Naive thymus-derived CD4-positive, alpha-beta T cell (primary cell): ENCODE data around the gene SHC3. TPM values are rescaled to one million over a fixed set of nuclear protein-coding genes. Genes with fewer than 3 reads are reported as not detected.

Source experiments
- ATAC-seq: fragments of 150-1000 bp; cut with Tn5 transposase; 2 replicates; pipeline ENCODE4 v1.10.0; 2021; ENCODE audit warnings: mild to moderate bottlenecking, moderate library complexity
- CTCF ChIA-PET: fragments of 350-600 bp; sonication (Branson Sonifier 250); formaldehyde crosslinking; loops from one replicate; lab custom pipeline; 2021; ENCODE audit warnings: antibody characterized with exemption; lab: Charles Lee
- POLR2A ChIA-PET: fragments of 350-600 bp; sonication (Branson Sonifier 250); formaldehyde crosslinking; loops from one replicate; lab custom pipeline; 2021; ENCODE audit warnings: antibody characterized with exemption, inconsistent platforms; lab: Charles Lee
- DNase-seq, 9 donors: peaks; one replicate each; pipeline versions ENCODE4 v3.0.0 to v3.0.0-alpha.2; 2020 to 2022; ENCODE audit warnings: mixed read lengths in 1 of 9
- H3K27ac ChIP-seq: one replicate; pipeline ENCODE4 v1.7.0; 2013; ENCODE audit warnings: mild to moderate bottlenecking, low read depth, low read length, moderate library complexity
- H3K27me3 ChIP-seq, 2 donors: one replicate each; pipeline ENCODE4 v1.7.0; 2013; ENCODE audit warnings: low read length in 2 of 2, mild to moderate bottlenecking in 2 of 2, moderate library complexity in 2 of 2; ENCODE audit not compliant: control insufficient read depth in 2 of 2, insufficient read depth in 2 of 2
- H3K36me3 ChIP-seq, 3 experiments: 1 replicate in 2 of 3; 2 replicates in 1 of 3; pipeline ENCODE4 v1.7.0; 2013; ENCODE audit warnings: low read length in 3 of 3, mild to moderate bottlenecking in 3 of 3, moderate library complexity in 1 of 3; ENCODE audit not compliant: insufficient read depth in 3 of 3, control insufficient read depth in 2 of 3
- H3K4me1 ChIP-seq, 2 donors: one replicate each; pipeline ENCODE4 v1.7.0; 2013; ENCODE audit warnings: low read length in 2 of 2, mild to moderate bottlenecking in 2 of 2, moderate library complexity in 1 of 2; ENCODE audit not compliant: control insufficient read depth in 2 of 2, insufficient read depth in 2 of 2
- H3K4me3 ChIP-seq: 2 replicates; pipeline ENCODE4 v1.7.0; 2013; ENCODE audit warnings: mild to moderate bottlenecking, low read length
- H3K9me3 ChIP-seq, 3 experiments: 1 replicate in 2 of 3; 2 replicates in 1 of 3; pipeline ENCODE4 v1.7.0; 2013; ENCODE audit warnings: low read length in 3 of 3; ENCODE audit not compliant: control insufficient read depth in 2 of 3
- H3K27ac Mint-ChIP-seq, 9 donors: one replicate each; pipeline ENCODE4 v1.8.0; 2020 to 2022; ENCODE audit warnings: mixed read lengths in 9 of 9, mild to moderate bottlenecking in 8 of 9, moderate library complexity in 5 of 9, inconsistent platforms in 2 of 9
- H3K27me3 Mint-ChIP-seq, 5 donors: one replicate each; pipeline ENCODE4 v1.8.0; 2021 to 2022; ENCODE audit warnings: mixed read lengths in 5 of 5, mild to moderate bottlenecking in 1 of 5
- H3K36me3 Mint-ChIP-seq, 5 donors: one replicate each; pipeline ENCODE4 v1.8.0; 2020 to 2022; ENCODE audit warnings: mixed read lengths in 5 of 5, mild to moderate bottlenecking in 3 of 5, inconsistent platforms in 1 of 5
- H3K4me1 Mint-ChIP-seq, 7 donors: one replicate each; pipeline ENCODE4 v1.8.0; 2020 to 2022; ENCODE audit warnings: mixed read lengths in 7 of 7, mild to moderate bottlenecking in 3 of 7, inconsistent platforms in 1 of 7
- H3K4me3 Mint-ChIP-seq, 10 donors: one replicate each; pipeline ENCODE4 v1.8.0; 2020 to 2022; ENCODE audit warnings: mild to moderate bottlenecking in 10 of 10, mixed read lengths in 10 of 10, moderate library complexity in 6 of 10, inconsistent platforms in 2 of 10
- H3K9me3 Mint-ChIP-seq, 11 donors: one replicate each; pipeline ENCODE4 v1.8.0; 2020 to 2022; ENCODE audit warnings: mixed read lengths in 11 of 11, mild to moderate bottlenecking in 4 of 11, inconsistent platforms in 1 of 11, moderate library complexity in 1 of 11
- intact Hi-C, 2 donors: fragments of 100-400 bp; cut with micrococcal nuclease; formaldehyde crosslinking; loops; one replicate each; pipeline ENCODE4 v1.15.1; 2023
- polyA plus RNA-seq, 2 donors: library from polyadenylated mRNA; unstranded; fragments of 300-500 nt; fragmentation: Illumina TruSeq; gene quantifications; one replicate each; pipeline ENCODE4 v1.2.3, GENCODE V29; 2021
- total RNA-seq, 6 experiments: library from RNA in 5 of 6; stranded (reverse) in 5 of 6; gene quantifications; 1 replicate in 5 of 6; 2 replicates in 1 of 6; pipeline ENCODE4 v1.2.3 and lab custom pipeline; 2021 to 2026

SHC3 gene
- total and polyA plus RNA-seq, 7 experiments from 2014 or later: 0.02 to 0.11 (median 0.07) TPM; not detected in 3

- Histone ChIP-seq H3K4me1 (no peaks in the 10 kb centered on the region), H3K36me3 (no peaks in the 10 kb centered on the region), H3K4me3 (no peak overlapping the region), H3K27ac (no peak overlapping the region), H3K9me3 (no peaks in the 10 kb centered on the region), H3K27me3 (no peaks in the 10 kb centered on the region)
- Mint-ChIP-seq H3K4me3 (no peak overlapping the region), H3K9me3 (peaks cover 0 to under 1% (median 0%) of the 10 kb centered on the region in 11 donors), H3K27me3 (peaks cover 11 to 23% (median 20%) of the 10 kb centered on the region in 5 donors), H3K27ac (no peak overlapping the region), H3K4me1 (no peaks in the 10 kb centered on the region), H3K36me3 (no peaks in the 10 kb centered on the region)
- intact Hi-C loops: no loop called here
- DNase-seq: no peak
- CTCF ChIA-PET: no interaction called here
- ATAC-seq: no peak
- POLR2A ChIA-PET: no interaction called here
Measured at GRCh38 chr9:89039664-89040063, 139.0 kb downstream of the SHC3 start.

DNA sequence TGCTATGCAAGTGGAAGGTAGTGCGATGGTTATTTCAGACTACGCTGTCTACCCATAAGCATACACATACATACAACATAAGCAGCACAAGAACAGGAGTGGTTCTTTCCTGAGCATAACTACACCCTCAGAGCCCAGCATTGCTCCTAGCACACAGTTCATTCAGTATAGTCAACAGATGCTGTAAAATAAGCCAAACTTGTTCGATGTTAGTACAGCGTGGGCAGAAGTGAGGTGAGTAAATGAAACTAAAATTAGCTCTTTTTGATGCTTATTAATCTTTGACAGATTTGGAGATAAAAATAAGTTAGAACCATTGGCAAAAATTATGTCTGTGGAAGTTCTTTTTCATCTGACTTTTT, 139.5 kb downstream of the SHC3 start:
- CTCF ChIA-PET: no interaction called here
- no peaks in the 10 kb centered on the region for H3K27me3 ChIP-seq
- peaks cover 13 to 27% (median 24%) of the 10 kb centered on the region in 5 donors for H3K27me3 Mint-ChIP-seq
- no peak overlapping the region for H3K4me3 ChIP-seq
- no peaks in the 10 kb centered on the region for H3K4me1 Mint-ChIP-seq
- H3K27ac ChIP-seq: no peak overlapping the region
- H3K36me3 ChIP-seq: no peaks in the 10 kb centered on the region
- no peaks in the 10 kb centered on the region for H3K36me3 Mint-ChIP-seq
- no peaks in the 10 kb centered on the region for H3K9me3 Mint-ChIP-seq
- POLR2A ChIA-PET: no interaction called here
- intact Hi-C loops: no loop called here
- ATAC-seq: no peak
- H3K9me3 ChIP-seq: no peaks in the 10 kb centered on the region
- no peaks in the 10 kb centered on the region for H3K4me1 ChIP-seq
- H3K4me3 Mint-ChIP-seq: no peak overlapping the region
- DNase-seq: no peak
- H3K27ac Mint-ChIP-seq: no peak overlapping the region

DNA sequence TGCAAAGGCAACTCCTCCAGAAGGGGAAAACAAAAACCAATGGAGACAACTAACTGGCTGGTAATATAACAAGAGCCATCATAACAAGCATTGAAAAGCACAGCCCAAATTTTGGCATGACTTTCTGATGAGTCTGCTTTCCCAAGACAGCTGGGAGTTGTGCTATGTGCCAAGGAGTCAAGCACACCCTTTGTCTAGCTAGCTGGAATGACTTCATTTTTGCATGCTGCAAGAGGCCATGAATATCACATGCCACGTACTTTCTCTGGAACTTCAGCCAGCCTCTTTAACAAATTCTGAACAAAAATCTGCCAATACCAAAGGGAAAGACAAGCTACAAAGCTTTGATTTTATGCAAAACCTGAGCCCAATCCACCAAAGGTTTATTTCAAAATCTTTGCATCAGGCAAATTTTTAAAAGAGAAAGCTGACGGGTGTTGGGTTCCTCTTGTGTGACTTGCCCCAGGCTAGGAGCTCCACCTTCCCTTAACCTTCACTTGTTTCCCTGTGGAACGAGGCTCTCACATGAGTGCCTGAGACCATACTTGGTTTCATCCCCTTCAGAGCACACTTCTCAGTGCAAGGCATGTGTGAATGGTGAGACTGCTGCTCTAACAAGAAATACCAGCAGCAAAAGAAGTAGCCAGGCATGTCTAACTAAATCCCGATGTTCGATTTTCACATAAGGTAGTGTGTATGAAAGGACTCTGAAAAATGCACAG, 140.1 kb downstream of the SHC3 start:
- no peak overlapping the region for H3K4me3 ChIP-seq
- no peaks in the 10 kb centered on the region for H3K4me1 ChIP-seq
- ATAC-seq: no peak
- Mint-ChIP-seq H3K36me3 (no peaks in the 10 kb centered on the region), H3K9me3 (no peaks in the 10 kb centered on the region), H3K4me1 (no peaks in the 10 kb centered on the region), H3K27me3 (peaks cover 13 to 31% (median 29%) of the 10 kb centered on the region in 5 donors), H3K27ac (no peak overlapping the region), H3K4me3 (no peak overlapping the region)
- DNase-seq: no peak
- no peaks in the 10 kb centered on the region for H3K9me3 ChIP-seq
- H3K27me3 ChIP-seq: no peaks in the 10 kb centered on the region
- H3K27ac ChIP-seq: no peak overlapping the region
- POLR2A ChIA-PET: no interaction called here
- CTCF ChIA-PET: no interaction called here
- intact Hi-C loops: no loop called here
- H3K36me3 ChIP-seq: no peaks in the 10 kb centered on the region

DNA sequence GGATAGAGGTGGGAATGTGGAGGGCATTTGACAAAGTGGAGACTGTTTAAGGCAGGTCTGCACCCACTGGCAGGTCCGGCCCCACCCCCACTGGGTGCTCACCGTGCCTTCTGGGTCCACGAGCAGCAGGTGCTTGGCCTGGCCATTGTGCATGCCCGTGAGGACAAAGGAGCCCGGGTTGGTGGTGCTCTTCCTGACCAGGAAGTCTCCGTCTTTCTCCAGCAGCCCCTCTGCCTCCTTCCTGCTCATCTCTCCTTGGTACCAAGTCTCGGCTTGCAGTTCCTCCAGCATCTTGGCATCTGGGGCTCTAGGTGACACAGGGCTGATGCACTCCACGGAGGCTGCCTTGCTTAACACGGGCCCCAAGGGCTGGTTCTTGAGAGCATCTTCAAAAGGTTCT, 140.7 kb downstream of the SHC3 start:
- Mint-ChIP-seq H3K4me1 (no peaks in the 10 kb centered on the region), H3K27me3 (peaks cover 13 to 34% (median 32%) of the 10 kb centered on the region in 5 donors), H3K4me3 (no peak overlapping the region)

GRCh38 chr9:89037346-89037745, 141.3 kb downstream of the SHC3 start:
- Histone ChIP-seq H3K9me3 (no peaks in the 10 kb centered on the region), H3K4me1 (no peaks in the 10 kb centered on the region), H3K27me3 (peaks cover 0 to 3% of the 10 kb centered on the region in 2 donors), H3K36me3 (no peaks in the 10 kb centered on the region), H3K27ac (no peak overlapping the region), H3K4me3 (no peak overlapping the region)
- Mint-ChIP-seq H3K27ac (no peak overlapping the region), H3K4me3 (no peak overlapping the region), H3K27me3 (peaks cover 13 to 37% (median 34%) of the 10 kb centered on the region in 5 donors), H3K36me3 (no peaks in the 10 kb centered on the region), H3K9me3 (peaks cover 0 to 2% (median 0%) of the 10 kb centered on the region in 11 donors), H3K4me1 (no peaks in the 10 kb centered on the region)
- DNase-seq: no peak
- CTCF ChIA-PET: no interaction called here
- POLR2A ChIA-PET: interaction anchor here (0.6 kb wide), 1 partner anchor 650 kb away, joined by 3 read pairs; no protein-coding TSS in a partner anchor
- ATAC-seq: no peak
- intact Hi-C loops: no loop called here

More for the DNA sequence above, 140.7 kb downstream of the SHC3 start:
- DNase-seq (no peak), ATAC-seq (no peak)
- Histone ChIP-seq H3K36me3 (no peaks in the 10 kb centered on the region), H3K9me3 (no peaks in the 10 kb centered on the region), H3K27ac (no peak overlapping the region), H3K27me3 (peaks cover 0 to 3% of the 10 kb centered on the region in 2 donors), H3K4me3 (no peak overlapping the region), H3K4me1 (no peaks in the 10 kb centered on the region)
- POLR2A ChIA-PET: no interaction called here
- no peaks in the 10 kb centered on the region for H3K36me3 Mint-ChIP-seq
- no peaks in the 10 kb centered on the region for H3K9me3 Mint-ChIP-seq
- intact Hi-C loops: no loop called here
- no peak overlapping the region for H3K27ac Mint-ChIP-seq
- CTCF ChIA-PET: no interaction called here

DNA sequence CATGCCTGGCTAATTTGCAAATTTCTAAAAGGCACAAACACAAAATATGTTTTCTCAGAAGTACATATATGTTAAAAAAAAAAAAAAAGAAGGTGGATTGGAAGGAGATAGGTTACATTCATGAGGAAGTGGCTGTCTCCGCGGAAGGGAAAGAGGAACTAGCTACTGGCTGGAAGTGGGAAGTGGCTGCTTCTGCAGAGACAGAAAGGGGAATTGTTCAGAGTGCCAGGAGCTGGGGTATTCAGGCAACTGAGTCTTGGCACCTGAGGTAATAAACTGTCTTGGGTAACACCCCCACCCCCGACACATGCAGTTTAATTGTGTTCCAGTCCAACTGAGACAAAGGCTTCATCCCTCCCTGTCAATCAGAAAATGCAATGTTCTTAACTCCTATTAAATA, 141.7 kb downstream of the SHC3 start:
- H3K4me3 Mint-ChIP-seq: no peak overlapping the region
- POLR2A ChIA-PET: interaction anchor here (0.6 kb wide), 1 partner anchor 650 kb away, joined by 3 read pairs; no protein-coding TSS in a partner anchor

DNA sequence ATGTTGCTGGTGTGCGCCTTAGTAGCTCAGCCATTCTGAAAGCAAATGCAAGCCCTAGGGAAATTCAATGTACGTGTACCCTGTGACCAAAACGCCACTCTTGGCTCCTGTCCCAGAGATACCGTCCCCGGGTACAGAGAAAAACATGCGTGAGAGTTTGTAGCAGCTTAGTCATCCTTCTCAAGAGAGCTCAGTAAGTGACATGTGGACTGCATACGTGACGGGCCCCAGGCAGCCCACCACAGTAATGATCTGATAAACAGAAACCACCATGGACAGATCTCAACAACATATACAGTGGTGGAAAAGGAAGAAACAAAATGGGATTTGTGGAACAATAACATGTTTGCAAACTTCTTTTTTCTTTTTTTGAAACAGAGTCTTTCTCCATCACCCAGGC, 142.2 kb downstream of the SHC3 start:
- H3K27ac ChIP-seq: no peak overlapping the region
- intact Hi-C loops: no loop called here
- Mint-ChIP-seq H3K27me3 (peaks cover 15 to 44% (median 39%) of the 10 kb centered on the region in 5 donors), H3K4me3 (no peak overlapping the region), H3K36me3 (no peaks in the 10 kb centered on the region), H3K4me1 (no peaks in the 10 kb centered on the region), H3K27ac (no peak overlapping the region), H3K9me3 (peaks cover 0 to 6% (median 3%) of the 10 kb centered on the region in 11 donors)
- no peaks in the 10 kb centered on the region for H3K36me3 ChIP-seq
- H3K4me3 ChIP-seq: no peak overlapping the region
- H3K4me1 ChIP-seq: no peaks in the 10 kb centered on the region
- DNase-seq (no peak), ATAC-seq (peak; percentile 61)
- ChIA-PET CTCF (interaction anchor here (0.6 kb wide), 1 partner anchor 765 kb away, joined by 3 read pairs; no protein-coding TSS in a partner anchor), POLR2A (no interaction called here)
- no peaks in the 10 kb centered on the region for H3K9me3 ChIP-seq
- H3K27me3 ChIP-seq: peaks cover 0 to 3% of the 10 kb centered on the region in 2 donors

More for the DNA sequence above, 141.7 kb downstream of the SHC3 start:
- no peaks in the 10 kb centered on the region for H3K9me3 ChIP-seq
- no peaks in the 10 kb centered on the region for H3K4me1 ChIP-seq
- peaks cover 13 to 41% (median 38%) of the 10 kb centered on the region in 5 donors for H3K27me3 Mint-ChIP-seq
- no peak overlapping the region for H3K27ac Mint-ChIP-seq
- ATAC-seq: peak; percentile 74
- CTCF ChIA-PET: no interaction called here
- no peaks in the 10 kb centered on the region for H3K36me3 Mint-ChIP-seq
- H3K4me3 ChIP-seq: no peak overlapping the region
- H3K9me3 Mint-ChIP-seq: peaks cover 0 to 2% (median 0%) of the 10 kb centered on the region in 11 donors
- intact Hi-C loops: no loop called here
- H3K27me3 ChIP-seq: peaks cover 0 to 3% of the 10 kb centered on the region in 2 donors
- no peak overlapping the region for H3K27ac ChIP-seq
- no peaks in the 10 kb centered on the region for H3K36me3 ChIP-seq
- H3K4me1 Mint-ChIP-seq: no peaks in the 10 kb centered on the region
- no peak for DNase-seq
